Umbilical cord (tissue), 2 donors: ENCODE results near the gene ILF2. TPM values are rescaled to one million over a fixed set of nuclear protein-coding genes. Genes with fewer than 3 reads are reported as not detected.
"Not testable (repeated sequence)": the region's sequence is repeated elsewhere in the genome, so short reads cannot be mapped to it uniquely, and the experiment has no call there.

ENCODE experiments used
- DNase-seq: peaks from one replicate; pipeline ENCODE4 v3.0.0-alpha.2; 2015; ENCODE audit warnings: low spot score
- total RNA-seq: library from RNA; depleted of rRNA; stranded (reverse); fragments of >200 nt; gene quantifications from one replicate; pipeline ENCODE4 v1.2.3, GENCODE V29; 2014; ENCODE audit warnings: low replicate concordance; ENCODE audit not compliant: insufficient read depth

Gene ILF2
- total RNA-seq, 1 donor from 2014 or later: 72.2 TPM

GRCh38 chr1:153679337-153680119 is 8.7 kb upstream of the ILF2 start:
- DNase-seq: no peak

GRCh38 chr1:153678519-153679336 is 7.9 kb upstream of the ILF2 start, which contains the start of gene NPR1:
NPR1 (plus strand) TSS chr1:153678688; CDS start chr1:153679109, 421 bp downstream.
- DNase-seq: peak; percentile 54

GRCh38 chr1:153677718-153678518 is 7.1 kb upstream of the ILF2 start:
- peak; percentile 52 for DNase-seq

GRCh38 chr1:153673511-153673910 is 2.7 kb upstream of the ILF2 start:
- no peak for DNase-seq

- DNase-seq: not testable (repeated sequence)
Observed at GRCh38 chr1:153671628-153672353, 998 bp upstream of the ILF2 start.

- peak; percentile 22 for DNase-seq
Observed at GRCh38 chr1:153670257-153670858, 435 bp downstream of the ILF2 start.

GRCh38 chr1:153669606-153670005 is 1.2 kb downstream of the ILF2 start:
- DNase-seq: no peak

GRCh38 chr1:153668672-153669071 is 2.1 kb downstream of the ILF2 start:
- DNase-seq: not testable (repeated sequence)

- DNase-seq: no peak
Observed at GRCh38 chr1:153667439-153667838, 3.4 kb downstream of the ILF2 start.

GRCh38 chr1:153663211-153663610 is 7.6 kb downstream of the ILF2 start:
- DNase-seq: no peak

GRCh38 chr1:153662269-153662668 is 8.5 kb downstream of the ILF2 start:
- DNase-seq: no peak

GRCh38 chr1:153661111-153661708 is 9.6 kb downstream of the ILF2 start:
- no peak for DNase-seq

GRCh38 chr1:153659656-153660055 is 11.1 kb downstream of the ILF2 start:
- DNase-seq: no peak

- DNase-seq: no peak
Observed at GRCh38 chr1:153659175-153659534, 11.6 kb downstream of the ILF2 start.

- peak; percentile 97 for DNase-seq
Observed at GRCh38 chr1:153658400-153659174, 12.2 kb downstream of the ILF2 start, which contains the start of gene SNAPIN. SNAPIN (plus strand) TSS chr1:153658703; CDS start chr1:153658744, 41 bp downstream.

- no peak for DNase-seq
Observed at GRCh38 chr1:153655333-153655732, 15.5 kb downstream of the ILF2 start.

GRCh38 chr1:153652805-153653500 is 17.8 kb downstream of the ILF2 start:
- DNase-seq: no peak

GRCh38 chr1:153651771-153652170 is 19.0 kb downstream of the ILF2 start:
- DNase-seq: no peak

- DNase-seq: no peak
Observed at GRCh38 chr1:153649863-153650235, 20.9 kb downstream of the ILF2 start.
